Measurements from ENCODE around the gene USP21. TPM values are rescaled to one million over a fixed set of nuclear protein-coding genes. Genes with fewer than 3 reads are reported as not detected.

Gene USP21
- total and polyA plus RNA-seq, 2 of the 13 experiments (the other 11 are each of a cell fraction or from before 2014, with no cell fraction given), result 10.1 to 33.1 TPM

GRCh38 chr1:161198897-161199431, 39.7 kb downstream of the USP21 start, which contains the start of gene ADAMTS4 (continued):
- TF ChIP-seq DBP (CRISPR knock-in tag; IDR thresholded peaks at IDR 0.05; ENCODE audit: not compliant biosample characterization) (no peak), RFXAP (CRISPR knock-in tag; IDR thresholded peaks at IDR 0.05; ENCODE audit: borderline replicate concordance) (no peak), NR2F2 (IDR thresholded peaks at IDR 0.05; ENCODE audit: borderline replicate concordance, low read depth) (no peak), ZNF589 (CRISPR knock-in tag; conservative IDR thresholded peaks at IDR 0.05) (no peak), SIN3A (IDR thresholded peaks at IDR 0.05; ENCODE audit: borderline replicate concordance, low read depth, low read length) (peak; percentile 66; the same call in 1 of the 2 replicates), PLRG1 (conservative IDR thresholded peaks at IDR 0.05) (no peak), EHMT2 (IDR thresholded peaks at IDR 0.05; ENCODE audit: borderline replicate concordance, low read depth, low read length) (no peak), HOXA7 (CRISPR knock-in tag; IDR thresholded peaks at IDR 0.05) (no peak), POLR2G (IDR thresholded peaks at IDR 0.05; ENCODE audit: low read depth, low read length) (peak; percentile 74), ZNF512B (CRISPR knock-in tag; IDR thresholded peaks at IDR 0.05; ENCODE audit: borderline replicate concordance) (no peak), ZNF446 (CRISPR knock-in tag; IDR thresholded peaks at IDR 0.05) (no peak), ZNF788 (CRISPR knock-in tag; IDR thresholded peaks at IDR 0.05; ENCODE audit: borderline replicate concordance) (no peak), ERF (CRISPR knock-in tag; IDR thresholded peaks at IDR 0.05) (no peak), ZFP1 (CRISPR knock-in tag; IDR thresholded peaks at IDR 0.05) (no peak), USF2 (IDR thresholded peaks at IDR 0.05; ENCODE audit: low read depth, low read length) (no peak), USF2 (CRISPR knock-in tag; IDR thresholded peaks at IDR 0.05; ENCODE audit: borderline replicate concordance) (no peak), ZNF570 (CRISPR knock-in tag; IDR thresholded peaks at IDR 0.05; ENCODE audit: borderline replicate concordance) (no peak), PLSCR1 (CRISPR knock-in tag; IDR thresholded peaks at IDR 0.05; ENCODE audit: borderline replicate concordance) (no peak), ZNF510 (CRISPR knock-in tag; IDR thresholded peaks at IDR 0.05; ENCODE audit: low read depth) (no peak), ZNF724P (CRISPR knock-in tag; IDR thresholded peaks at IDR 0.05; ENCODE audit: borderline replicate concordance) (no peak), TAF1 (CRISPR knock-in tag; IDR thresholded peaks at IDR 0.05) (no peak), ZNF296 (CRISPR knock-in tag; conservative IDR thresholded peaks at IDR 0.05) (no peak), SMARCE1 (IDR thresholded peaks at IDR 0.05; ENCODE audit: borderline replicate concordance) (no peak), NR3C1 (CRISPR knock-in tag; IDR thresholded peaks at IDR 0.05) (no peak), RARA (CRISPR knock-in tag; IDR thresholded peaks at IDR 0.05) (no peak), ZNF207 (IDR thresholded peaks at IDR 0.05; ENCODE audit: borderline replicate concordance) (no peak), HNRNPH1 (optimal IDR thresholded peaks at IDR 0.05; ENCODE audit: low read depth, low read length) (no peak)
